NB4 (cell line): ENCODE data around the gene CLK2.
A peak's percentile ranks its signal among the peaks of the same experiment; 100 is the strongest.

Source experiments
- DNase-seq: peaks from one replicate; pipeline ENCODE4 v3.0.0; 2010; ENCODE audit warnings: low read depth
- H3K4me3 ChIP-seq: one replicate; pipeline ENCODE4 v1.5.1; 2011; ENCODE audit warnings: mild to moderate bottlenecking, low read depth, low read length, moderate library complexity
- MYC ChIP-seq: IDR thresholded peaks from 2 replicates; pipeline ENCODE4 v1.6.1; 2011; ENCODE audit warnings: low read depth, low read length
- POLR2A ChIP-seq: IDR thresholded peaks from 2 replicates; pipeline ENCODE4 v1.6.1; 2011; ENCODE audit warnings: mild to moderate bottlenecking; ENCODE audit not compliant: insufficient read length; ENCODE audit errors: extremely low read depth
- TF ChIP-seq, protein P1 (sequence below): IDR thresholded peaks from one replicate; pipeline ENCODE4 v1.5.1; 2012; ENCODE audit warnings: low read depth, low read length
- TF ChIP-seq, protein P2 (sequence below): IDR thresholded peaks from 2 replicates; pipeline ENCODE4 v1.6.1; 2011; ENCODE audit warnings: low read depth, low read length

CLK2 gene

DNA sequence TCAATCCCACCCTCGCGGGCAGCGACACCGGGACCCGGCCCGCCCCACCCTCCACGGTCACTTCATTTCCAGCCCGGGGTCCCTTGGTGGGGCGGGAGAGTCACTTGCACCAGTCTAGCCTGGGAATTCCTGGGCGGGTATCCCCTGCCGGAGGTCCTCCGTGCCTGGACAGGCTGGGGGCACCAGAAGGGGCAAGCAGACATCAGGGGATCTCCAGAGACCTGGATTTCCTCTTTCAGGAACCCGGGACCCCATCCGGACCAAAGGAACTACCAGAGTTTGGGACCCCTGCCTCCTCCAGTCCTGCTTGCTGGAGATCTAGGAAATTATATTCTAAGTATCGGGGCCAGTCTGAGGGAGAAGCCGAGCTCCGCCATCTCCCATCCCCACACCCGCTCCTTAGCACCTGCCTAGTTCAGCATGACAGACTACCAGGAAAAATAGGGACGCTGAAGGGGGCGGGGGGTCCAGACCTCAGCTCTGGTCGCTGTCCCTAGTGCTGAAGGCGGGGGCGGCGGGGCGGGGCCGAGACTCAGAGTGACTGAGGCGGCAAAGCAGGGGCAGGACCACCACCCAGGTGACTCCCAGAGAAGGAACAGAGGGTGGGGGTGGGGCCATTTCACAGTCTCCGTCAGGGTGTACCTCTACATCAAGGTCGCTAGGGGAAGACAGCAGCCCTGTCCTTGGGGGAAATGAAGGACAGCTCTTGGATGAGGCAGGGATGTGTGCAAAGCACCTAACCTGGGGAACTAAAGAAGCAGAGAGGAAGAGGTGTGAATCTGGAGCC is 4.8 kb upstream of the CLK2 start:
- H3K4me3 ChIP-seq, result peak overlapping the region; percentile 44
- DNase-seq, result peak; percentile 59
- TF ChIP-seq, protein P1, sequence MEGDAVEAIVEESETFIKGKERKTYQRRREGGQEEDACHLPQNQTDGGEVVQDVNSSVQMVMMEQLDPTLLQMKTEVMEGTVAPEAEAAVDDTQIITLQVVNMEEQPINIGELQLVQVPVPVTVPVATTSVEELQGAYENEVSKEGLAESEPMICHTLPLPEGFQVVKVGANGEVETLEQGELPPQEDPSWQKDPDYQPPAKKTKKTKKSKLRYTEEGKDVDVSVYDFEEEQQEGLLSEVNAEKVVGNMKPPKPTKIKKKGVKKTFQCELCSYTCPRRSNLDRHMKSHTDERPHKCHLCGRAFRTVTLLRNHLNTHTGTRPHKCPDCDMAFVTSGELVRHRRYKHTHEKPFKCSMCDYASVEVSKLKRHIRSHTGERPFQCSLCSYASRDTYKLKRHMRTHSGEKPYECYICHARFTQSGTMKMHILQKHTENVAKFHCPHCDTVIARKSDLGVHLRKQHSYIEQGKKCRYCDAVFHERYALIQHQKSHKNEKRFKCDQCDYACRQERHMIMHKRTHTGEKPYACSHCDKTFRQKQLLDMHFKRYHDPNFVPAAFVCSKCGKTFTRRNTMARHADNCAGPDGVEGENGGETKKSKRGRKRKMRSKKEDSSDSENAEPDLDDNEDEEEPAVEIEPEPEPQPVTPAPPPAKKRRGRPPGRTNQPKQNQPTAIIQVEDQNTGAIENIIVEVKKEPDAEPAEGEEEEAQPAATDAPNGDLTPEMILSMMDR, result peak; percentile 21
- TF ChIP-seq, protein P2, sequence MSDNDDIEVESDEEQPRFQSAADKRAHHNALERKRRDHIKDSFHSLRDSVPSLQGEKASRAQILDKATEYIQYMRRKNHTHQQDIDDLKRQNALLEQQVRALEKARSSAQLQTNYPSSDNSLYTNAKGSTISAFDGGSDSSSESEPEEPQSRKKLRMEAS, result no peak
- no peak for TF ChIP-seq POLR2A
- no peak for TF ChIP-seq MYC

DNA sequence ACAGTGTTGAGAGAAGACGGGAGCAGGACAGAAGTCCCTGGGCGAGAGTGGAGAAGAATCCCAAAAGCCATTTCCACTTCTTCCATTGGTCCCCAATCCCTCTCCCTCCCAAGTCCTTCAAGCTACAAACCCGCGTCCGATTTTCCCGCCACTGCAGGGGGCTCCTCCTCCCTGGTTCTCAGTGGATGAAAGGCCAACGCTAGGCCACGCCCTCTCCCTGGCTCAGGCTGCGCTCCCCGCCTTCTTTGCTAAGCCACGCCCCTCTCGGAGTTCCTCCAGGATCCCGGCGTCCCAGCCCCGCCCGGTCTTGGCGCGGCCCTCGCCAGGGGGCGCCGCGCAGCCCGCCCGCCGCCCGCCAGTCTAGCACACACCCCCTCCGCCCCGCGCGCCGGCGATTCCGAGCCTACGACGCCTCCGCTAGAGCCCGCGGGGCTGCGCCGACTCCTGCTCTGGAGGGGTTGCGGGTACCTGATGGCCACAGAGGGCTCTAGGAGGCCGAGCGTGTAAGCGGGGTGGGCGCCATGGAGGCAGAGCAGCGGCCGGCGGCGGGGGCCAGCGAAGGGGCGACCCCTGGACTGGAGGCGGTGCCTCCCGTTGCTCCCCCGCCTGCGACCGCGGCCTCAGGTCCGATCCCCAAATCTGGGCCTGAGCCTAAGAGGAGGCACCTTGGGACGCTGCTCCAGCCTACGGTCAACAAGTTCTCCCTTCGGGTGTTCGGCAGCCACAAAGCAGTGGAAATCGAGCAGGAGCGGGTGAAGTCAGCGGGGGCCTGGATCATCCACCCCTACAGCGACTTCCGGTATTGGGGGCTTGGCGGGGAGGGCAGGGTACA is 4.0 kb upstream of the CLK2 start, which contains the start of gene HCN3:
TSS of gene HCN3 (plus strand) at position 394 of the 832 bp plus-strand sequence. CDS start at position 522, 128 bp downstream.
- peak within 1 kb of the TSS; percentile 44 for H3K4me3 ChIP-seq
- TF ChIP-seq, protein P1, result peak; percentile 14
- TF ChIP-seq, protein P2, result peak; percentile 61
- TF ChIP-seq POLR2A (no peak), MYC (no peak)
- DNase-seq, result peak; percentile 94

DNA sequence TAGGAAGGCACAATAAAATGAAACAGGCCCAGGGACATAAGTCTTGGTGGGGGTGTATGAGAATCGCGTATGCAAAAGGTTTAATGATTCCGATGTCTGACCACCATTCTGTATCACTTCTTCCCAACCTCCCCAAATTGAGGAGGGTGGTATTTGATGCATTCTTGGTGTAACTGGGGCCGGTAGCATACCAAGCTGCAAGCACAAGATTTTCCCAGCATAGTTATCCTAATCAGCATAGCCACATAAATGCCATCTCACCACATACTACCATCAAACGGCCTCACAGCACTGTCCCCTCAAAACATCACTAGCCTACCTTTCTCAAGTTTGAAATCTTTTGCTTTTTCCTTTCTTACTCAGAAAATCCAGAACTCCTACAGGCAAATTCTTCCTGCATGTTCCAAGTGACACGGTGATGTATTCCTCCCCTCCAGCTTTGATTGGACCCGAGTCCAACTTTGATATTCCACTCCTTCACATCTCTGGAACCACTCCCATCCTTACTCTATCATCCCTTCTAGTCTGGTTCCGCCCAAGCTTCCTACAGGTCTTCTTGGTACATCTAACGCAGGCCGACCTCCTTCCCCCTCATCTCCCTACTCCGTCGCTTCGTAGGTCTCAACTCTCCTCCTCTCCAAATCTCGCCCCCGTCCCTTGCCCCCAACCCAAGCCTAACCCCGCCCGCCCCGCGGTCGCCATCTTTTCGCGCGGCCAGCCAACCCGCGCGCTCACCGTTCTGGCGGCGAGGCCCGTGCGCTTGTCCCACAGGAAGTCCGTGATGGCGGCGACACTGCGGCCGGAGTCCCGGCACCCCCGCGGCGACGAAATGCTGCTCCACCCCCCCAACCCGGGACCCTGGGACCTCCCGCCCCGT is 600 bp downstream of the CLK2 start:
- H3K4me3 ChIP-seq, result peak overlapping the region; percentile 97
- DNase-seq, result no peak
- no peak for TF ChIP-seq MYC
- TF ChIP-seq POLR2A, result no peak
- TF ChIP-seq, protein P2, result no peak
- TF ChIP-seq, protein P1, result no peak

DNA sequence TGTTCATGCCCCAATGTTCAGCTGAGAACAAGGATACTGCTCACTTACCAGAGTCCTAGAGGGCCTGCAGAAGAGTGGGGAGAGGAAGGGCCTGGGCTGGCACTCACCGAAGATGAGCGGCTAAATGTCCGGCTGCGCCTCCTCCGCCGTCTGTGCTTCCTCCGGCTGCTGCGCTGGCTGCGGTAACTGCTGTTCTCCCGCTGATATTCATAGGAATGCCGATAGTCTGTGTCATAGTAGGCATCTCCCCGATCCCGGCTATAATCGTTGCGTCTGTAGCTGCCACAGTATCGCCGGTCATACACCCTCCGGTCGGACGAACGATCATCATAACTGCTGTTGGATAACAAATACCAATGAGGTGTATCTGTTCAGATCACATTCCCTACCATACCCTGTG is 3.9 kb downstream of the CLK2 start:
- no peak for TF ChIP-seq POLR2A
- TF ChIP-seq MYC, result no peak
- TF ChIP-seq, protein P2, result no peak
- TF ChIP-seq, protein P1, result no peak
- DNase-seq, result no peak
- H3K4me3 ChIP-seq, result no peak overlapping the region

DNA sequence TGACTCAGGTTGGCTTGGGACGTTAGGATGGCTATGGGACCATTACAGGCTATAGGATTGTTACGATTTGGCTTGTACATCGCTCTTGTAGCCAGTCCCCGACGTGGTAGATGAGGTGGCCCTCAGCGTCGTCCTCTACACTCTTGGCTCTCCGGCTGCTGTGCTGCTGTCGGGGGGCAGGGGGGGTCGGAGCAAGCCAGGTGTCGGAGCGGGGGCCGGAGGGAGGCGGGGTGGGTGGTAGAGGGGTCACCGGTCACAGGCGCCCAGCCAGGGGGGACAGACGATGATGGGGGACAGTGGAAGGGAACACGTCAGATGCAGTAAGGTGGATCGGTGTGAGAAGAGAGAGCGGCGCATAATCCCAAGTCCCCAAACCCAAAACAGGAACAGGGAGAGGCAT is 4.7 kb downstream of the CLK2 start:
- no peak for DNase-seq
- H3K4me3 ChIP-seq, result no peak overlapping the region
- TF ChIP-seq POLR2A (no peak), MYC (no peak)
- TF ChIP-seq, protein P1, result no peak
- TF ChIP-seq, protein P2, result no peak
